HTERT RPE-1 (cell line): Measurements from ENCODE around the gene ANTXR2.

Source experiments
- in situ Hi-C: fragments of 300-500 bp; cut with MboI; formaldehyde crosslinking; loops from 4 replicates; pipeline ENCODE4 v1.14.3; 2020; ENCODE audit warnings: low sequenced_read_pairs

Gene ANTXR2

DNA sequence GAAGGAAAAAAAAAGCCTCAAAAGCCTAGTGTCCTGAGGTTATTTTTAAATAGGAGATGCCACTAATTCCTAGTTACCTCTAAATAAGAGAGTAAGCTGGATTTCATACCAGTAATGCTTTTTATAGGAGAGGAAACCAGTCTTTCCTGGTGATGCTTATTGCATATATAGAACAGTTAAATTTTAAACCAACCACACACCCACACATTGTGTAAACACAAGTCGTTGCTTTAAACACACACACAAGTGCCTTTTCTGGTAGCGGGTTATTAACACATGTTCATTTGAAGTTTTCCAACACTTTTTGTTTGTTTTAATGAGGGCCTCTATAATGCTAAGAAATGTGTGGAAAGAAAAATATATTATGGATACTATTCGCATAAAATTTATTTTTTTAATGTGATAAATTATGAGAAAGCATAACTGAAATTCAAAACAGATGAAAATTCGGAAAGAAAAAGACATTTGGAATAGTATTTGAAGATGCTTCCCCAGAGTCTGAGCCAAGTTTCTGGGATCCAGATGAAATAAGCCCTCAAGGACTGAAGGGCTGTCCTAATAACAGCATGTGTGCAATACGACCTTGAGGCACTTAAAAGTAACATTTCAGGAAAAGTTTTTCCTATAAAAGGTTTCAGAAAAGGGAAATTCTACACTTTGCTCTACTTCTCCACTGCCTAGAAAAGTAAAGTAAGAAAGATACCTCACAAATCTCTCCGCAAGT is 2.0 kb downstream of the ANTXR2 start:
- in situ Hi-C loops = no loop called here

DNA sequence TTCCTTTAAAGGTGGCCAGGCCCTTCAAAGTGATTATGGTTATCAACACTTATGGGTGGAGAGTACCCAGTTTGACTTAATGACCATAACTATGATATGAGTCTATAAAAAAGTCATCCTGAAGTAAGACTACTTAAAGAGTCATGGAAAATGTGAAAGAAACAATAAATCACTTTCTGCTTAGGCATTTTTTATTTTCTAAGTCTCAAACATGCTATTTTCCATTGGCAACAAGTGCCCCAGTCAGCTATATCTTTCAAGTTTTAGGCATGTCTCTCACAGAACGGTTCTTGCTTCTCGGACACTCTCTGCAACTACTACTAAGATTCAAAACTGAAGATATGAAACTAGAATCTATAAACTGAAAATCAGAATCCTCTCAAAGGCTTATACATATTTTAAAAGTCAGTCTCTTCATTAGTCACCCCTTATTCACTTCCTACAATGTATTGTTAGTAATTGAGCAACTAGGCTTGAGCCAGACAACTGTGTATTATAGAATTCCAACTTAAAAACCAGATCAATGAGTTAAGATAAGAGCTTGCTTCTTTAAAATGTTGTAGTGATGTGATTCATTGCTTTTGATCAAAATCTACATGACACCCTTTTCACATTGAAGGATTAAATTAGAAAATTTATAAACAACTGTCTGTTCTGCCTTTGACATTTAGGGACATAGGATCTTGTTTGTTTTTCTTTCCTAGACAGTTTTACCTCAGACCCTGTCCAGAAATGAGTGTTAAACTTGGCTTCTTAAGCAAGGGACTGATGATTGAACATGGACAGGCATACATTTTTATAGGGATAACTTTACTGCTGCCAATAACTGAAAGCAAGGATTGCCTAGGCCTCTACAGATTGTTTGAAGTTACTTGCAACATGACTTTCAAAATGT is 2.9 kb downstream of the ANTXR2 start:
- in situ Hi-C loops = no loop called here

DNA sequence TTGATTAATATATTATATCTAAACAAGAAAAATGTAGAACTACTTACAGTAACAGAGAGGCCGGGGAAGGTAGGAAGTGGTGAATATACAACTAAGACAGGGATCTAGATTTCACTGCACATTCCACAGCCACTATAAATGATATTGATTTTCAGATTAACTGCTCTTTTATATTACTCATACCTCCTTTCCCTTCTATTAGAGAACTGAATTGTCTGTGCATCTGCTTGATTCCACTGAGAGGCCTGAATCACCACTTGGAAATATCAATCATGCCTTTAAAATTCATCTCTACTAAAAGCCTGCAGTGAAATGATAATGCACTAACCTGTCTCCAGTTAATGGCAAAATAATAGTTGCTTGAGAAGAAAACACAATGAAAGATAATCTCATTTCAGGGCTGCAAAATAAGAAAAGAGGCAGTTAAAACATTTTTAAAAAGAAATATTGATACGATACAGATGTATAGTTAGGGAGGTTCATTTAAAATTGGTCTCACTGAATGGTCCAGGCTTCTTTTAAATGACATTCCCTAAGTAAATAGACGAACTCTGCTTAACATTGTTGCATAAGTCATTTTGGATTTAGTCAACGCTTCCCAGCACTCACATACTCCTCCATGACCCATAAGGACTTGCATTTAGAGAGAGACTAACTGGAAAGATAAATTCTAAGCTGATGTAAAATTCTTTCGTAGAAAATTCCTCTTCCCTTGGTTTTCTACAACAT is 3.8 kb downstream of the ANTXR2 start:
- in situ Hi-C loops = no loop called here

DNA sequence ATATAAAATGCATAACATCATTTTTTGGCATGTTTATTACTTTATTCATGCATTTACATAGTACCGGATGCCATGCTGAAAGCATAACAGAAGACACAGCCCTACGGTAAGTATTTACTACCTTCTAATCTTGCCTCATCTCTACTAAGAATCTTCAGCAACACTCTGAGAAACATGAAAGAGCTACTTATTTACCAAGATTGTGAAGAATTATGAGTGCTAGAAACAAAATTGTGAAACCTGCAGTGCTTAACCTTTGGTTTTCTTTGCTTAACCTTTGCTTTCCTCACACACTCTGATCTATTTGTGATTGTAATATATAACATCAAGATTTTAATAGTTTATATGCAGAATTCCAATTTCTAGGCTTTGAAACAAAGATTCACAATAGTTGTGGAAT is 7.4 kb downstream of the ANTXR2 start:
- in situ Hi-C loops = no loop called here

DNA sequence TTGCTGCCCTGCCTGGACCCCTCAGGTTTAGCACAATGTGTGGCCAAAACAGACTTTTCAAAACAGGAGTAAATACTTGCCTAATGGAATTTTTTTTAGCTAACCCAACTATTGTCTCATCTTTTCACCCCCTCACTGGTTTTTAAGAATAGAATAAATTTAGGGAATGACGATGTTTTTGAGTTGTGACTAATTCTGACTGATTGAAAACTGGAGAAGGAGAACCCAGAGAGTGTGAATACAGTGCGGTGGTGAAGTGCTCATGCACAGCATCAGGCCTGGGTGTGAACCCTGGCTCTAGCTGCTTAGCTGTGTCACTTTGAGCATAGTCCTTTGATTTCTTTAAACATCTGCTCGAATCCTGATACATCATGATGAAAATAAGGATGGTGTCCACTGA is 10.5 kb downstream of the ANTXR2 start:
- in situ Hi-C loops = no loop called here

DNA sequence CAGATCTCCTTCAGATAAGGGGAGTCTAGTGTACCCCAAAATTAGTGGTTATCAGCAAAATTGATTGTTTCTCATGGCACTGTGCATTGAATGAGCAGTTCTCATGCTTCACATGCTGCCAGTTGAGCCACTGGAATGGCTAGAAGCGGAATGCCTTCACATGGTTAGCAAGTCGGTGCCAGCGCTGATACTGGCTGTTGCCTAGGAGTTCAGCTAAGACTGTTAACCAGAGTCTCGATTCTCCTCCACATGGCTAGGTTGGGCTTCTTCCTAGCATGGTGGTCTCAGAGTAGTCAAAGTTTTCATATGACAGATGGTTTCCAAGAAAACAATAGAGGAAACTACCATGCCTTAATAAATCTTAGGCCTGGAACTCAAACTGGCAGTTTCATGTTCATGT is 12.2 kb downstream of the ANTXR2 start:
- in situ Hi-C loops = no loop called here

DNA sequence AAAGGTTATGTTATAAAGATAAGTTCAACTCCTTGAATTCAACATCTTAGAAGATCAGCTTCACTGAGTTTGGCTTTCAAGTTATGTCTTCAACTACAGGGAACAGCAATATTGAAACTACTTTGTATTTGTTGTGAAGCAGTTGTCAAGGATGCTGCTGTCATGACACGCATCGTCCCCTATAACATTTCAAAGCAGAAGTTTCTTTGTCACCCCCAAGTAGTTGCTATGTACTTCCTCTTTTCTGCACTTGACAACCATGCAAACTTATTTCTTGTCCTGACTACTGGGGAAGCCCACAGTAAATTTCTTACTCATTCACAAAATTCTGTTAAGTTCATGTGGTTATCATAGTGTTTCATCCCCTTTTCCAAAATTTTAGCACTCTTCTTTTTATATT is 14.3 kb downstream of the ANTXR2 start:
- in situ Hi-C loops = no loop called here

DNA sequence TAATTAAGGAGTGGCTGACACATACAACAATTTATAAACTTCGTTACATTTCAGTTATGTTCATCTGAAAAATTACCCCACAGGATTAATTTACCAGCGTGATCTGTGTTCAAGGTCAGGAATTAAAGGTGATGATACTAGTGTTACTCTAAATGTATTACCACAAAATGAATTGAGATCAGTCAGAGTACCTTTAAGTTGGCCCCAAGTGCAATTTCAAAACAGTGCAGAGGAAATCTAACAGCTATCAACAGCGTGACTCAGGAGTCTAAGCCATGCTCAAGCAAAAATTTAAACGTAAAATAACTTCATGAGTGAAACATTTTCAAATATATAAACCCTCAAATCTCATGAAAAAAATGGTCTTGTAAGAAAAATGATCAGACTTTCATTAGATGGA is 18.7 kb downstream of the ANTXR2 start:
- in situ Hi-C loops = no loop called here

DNA sequence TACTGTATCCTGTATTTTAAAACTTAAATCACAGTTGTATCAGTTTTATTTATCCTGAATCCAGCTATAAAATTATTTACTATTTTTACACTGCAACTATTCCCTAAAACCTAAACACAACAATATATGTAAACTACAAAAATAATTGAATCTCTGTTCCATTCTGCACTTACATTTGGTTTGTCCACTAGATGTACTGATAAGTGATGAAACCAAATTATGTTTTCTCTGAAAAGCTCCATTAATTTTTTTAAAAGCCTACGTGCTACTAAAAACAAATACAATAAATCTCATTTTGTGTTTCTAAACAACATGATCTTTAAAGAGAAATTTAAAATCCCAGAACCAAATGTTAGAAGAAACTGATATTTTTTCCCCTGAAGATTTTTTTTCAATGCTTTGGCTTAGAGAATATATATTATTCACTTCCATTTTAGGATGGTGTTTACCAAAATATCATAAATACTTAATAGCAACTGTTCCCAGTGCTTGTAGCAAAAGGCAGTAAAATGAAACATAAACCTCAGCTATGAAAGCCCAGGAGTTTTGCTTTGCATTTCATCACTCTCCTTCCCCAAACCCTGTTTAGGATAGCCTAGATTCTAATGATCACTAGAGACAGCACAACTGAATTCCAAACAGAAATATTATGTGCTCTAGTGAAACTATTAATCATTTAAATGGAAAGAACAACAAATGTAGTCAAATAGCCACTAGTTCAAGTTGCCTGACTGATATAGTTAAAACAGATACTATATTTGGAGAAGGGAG is 19.7 kb downstream of the ANTXR2 start:
- in situ Hi-C loops = no loop called here

DNA sequence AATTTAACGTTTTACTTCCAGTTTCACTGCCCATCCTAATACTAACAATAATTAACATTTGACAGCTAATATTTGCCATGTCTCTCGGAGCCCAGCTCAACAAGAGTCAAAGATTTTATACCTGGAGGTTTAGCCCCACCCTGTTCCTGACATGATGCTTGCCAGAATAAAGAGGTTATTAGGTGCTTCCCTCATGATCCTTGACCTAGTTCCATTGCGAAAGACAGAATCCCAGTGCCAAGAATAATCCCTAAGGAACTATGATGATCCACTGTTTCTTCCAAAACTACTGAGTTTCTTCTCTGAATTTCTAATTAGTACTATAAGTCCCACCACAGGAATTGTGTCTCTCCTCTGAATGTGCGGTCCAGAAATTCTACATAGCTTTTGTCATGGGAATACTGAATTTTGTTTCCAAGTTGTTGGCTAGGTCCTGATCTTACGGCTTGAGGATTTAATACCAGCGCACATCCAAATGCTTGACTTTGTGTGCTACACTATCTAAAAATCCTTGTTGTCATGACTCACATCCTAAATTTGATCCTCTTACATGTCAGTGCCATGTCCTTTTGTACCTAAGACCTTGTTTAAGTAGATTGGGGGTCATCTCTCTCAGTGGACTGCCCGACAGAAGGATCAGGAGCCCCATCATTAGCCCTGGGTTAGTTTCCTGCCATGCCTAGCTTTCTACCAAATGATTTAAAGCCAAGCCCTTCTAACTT is 23.1 kb downstream of the ANTXR2 start:
- in situ Hi-C loops = no loop called here

DNA sequence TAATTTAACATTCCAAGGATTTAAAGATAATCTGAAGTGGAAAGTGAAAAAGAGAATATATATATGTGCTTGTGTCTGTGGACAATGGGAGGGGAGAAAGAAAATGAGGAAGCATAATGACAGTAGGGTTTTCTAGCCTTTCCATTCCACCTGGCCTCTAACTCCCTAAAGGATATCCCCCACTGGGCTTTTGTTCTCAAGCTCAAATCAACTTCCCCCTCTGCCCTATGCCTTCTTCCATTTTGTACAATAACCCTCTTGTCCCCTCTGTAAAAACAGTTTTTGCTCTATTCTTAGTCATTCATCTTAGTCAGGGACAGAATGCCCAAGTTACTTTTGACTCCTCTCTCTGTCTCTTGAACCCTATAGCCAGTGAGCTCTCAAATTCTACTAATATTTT is 23.6 kb downstream of the ANTXR2 start:
- in situ Hi-C loops = no loop called here

DNA sequence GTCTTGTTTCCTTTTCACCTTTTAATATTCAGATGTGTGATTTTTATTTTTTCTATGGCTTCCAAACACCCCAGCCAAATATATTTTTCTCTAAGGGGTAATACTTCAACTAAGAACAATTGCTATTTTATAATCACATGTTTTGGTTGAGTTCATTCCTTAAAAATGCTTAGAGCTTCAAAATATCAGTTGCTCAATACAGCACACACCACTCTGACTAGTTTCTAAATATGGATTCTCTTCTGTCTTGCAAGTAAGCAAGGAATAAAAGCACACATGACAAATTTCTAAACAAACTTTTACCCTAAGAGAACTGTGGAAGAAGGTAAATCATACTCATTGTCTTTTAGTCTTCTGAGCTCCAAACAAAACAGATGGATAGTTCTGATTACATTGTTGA is 27.2 kb downstream of the ANTXR2 start:
- in situ Hi-C loops = no loop called here

DNA sequence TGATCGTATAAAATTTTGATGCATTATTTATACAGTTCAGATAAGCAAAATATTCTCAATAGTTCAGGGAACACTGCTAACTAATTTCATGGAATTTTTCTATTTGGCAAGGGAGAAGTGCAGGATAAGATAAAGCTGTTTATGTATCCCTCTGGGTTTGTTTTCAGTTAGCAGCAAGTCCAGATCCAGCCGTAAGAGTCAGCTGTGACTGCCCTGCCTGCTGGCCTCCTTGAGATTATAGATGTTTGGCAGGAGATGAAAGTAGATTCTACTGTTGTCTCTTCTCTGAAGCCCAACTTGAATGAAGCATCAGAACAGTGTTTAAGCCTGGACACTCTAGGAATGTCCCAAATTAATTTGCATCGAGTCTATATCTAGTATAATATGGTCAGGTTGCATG is 29.5 kb downstream of the ANTXR2 start:
- in situ Hi-C loops = no loop called here

DNA sequence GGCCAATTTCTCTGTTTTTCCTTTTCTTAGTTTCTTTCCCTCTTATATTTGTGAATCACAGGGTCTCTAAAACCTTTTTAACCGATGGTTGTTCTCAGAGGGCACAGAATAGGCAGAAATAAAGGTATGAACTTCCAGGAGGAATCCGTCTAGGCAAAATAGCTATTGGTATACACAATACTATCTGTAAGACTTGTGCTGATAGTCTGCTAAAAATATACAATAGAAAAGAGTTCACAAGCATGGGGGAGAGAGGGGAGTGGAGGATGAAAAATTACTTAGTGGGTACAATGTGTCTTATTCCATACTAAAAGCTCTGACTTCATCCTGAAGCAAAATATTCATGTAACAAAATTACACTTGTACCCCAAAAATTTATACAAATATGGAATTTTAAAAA is 30.2 kb downstream of the ANTXR2 start:
- in situ Hi-C loops = no loop called here

DNA sequence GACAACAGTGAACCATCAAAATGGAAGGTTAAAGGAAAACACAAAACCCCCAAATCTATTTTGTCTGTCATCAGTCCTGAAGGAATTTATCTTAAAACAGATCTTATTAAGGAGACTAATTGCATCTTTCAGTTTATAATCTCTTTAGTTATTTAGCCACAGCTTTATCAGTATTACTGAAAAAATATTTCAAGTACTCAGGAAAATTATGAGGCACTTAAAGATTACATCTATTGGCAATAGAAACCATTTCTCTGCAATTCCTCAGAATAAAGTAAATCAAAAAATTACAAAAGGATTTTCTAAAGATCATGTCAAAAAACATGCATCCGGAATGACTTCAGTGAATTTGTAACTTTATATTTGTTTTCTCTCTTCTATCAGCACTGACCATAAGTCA is 35.2 kb downstream of the ANTXR2 start:
- in situ Hi-C loops = no loop called here

DNA sequence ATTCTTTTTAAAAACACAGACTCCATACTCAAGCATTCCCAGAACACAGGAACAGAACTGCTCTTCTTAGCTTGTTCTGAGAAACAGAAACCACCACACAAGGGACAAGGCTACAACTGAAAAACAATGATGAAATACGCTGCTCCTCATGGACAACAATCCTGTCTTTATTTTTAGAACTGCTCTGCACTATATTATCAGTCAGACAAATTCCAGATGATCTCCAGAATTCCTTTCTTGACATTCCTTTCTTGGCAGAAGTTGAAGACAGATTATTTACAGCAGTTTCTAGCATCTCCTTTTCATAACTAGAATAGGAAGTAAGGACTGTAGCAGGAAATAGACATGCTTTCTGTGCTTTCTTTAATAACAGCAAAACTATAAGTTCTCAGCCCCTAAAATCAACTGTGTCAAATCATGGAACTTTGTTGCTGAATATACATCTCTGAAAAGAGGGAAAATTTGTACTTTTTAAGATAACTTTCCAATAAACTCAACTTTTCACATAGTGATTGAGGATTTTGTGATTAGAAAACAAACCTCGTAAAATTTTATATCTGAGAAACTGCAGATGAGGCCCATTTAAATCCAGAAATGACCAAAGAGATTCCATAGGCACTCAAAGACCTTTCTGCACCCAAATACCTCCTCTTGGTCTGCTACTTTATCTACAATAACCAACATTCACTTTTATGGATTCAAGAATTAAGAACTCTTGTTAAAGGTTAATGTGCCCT is 35.9 kb downstream of the ANTXR2 start:
- in situ Hi-C loops = no loop called here

DNA sequence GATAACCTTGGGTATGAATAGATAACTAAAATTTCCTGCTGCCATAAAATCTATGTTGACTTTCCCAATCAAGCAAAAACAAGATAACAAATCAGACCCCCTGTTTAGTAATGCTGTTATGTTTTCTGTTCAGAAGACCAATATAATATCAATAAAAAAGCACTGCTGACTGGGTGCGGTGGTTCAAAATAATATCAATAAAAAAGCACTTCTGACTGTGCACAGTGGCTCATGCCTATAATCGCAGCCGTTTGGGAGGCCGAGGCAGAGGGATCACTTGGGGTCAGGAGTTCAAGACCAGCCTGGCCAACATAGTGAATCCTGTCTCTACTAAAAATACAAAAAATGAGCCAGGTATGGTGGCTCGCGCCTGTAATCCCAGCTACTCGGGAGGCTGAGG is 36.7 kb downstream of the ANTXR2 start:
- in situ Hi-C loops = no loop called here

DNA sequence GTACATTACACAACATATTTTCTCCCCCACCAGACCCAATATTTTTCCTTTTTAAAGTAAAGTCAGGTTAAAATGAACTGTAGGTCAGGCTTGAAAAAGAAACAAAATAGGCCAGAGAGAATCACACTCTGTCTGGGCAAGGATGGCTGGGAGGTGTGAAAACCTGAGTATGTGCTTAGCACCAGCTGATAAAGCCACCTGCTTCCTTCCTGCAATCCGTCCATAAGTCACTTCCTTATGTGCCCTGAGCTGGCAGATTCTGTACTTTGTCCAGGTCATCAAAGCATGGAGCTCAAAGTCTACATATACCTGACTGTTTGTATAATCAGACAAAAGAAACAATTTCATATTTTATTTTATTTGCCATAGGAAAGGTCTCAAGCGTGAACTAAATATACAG is 37.7 kb downstream of the ANTXR2 start:
- in situ Hi-C loops = no loop called here

DNA sequence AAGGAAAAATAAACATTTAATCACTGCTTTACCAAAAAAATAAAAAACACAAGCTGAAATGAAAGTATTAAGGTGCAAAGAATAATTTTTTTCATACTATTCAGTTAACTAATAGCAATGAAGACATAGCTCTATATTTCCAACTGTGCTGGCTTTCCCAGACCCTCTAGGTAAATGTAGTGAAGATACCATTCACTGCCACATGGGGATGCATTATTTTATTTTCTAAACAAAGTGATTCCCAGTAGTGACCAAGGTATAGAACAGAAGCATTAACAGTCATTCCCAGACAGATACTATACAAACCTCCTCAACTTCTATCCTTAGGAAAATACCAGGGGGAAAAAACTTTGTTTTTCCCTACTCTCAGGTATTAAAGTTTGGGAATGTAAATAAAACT is 39.4 kb downstream of the ANTXR2 start:
- in situ Hi-C loops = no loop called here

DNA sequence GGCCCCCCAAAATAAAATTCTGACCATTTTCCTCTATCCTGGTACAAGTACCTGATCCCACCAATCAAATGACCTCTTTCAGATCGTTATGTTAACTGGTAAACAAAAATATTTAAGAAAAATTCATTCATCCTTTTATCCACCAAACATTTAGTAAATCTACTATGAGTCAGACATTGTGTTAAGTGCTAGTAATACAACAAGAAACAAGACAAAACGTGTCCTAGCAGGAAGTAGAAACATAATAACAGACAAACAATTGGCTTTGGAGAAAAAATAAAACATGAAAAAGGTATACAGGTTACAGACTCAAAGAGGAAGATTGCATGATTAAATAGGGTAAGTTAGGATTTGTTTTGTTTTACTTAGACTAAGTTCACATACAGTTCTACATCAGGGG is 43.7 kb downstream of the ANTXR2 start:
- in situ Hi-C loops = no loop called here
